ENCODE measurements around the gene DPH6.
"Not testable (repeated sequence)": the region's sequence is repeated elsewhere in the genome, so short reads cannot be mapped to it uniquely, and the experiment has no call there.

The DPH6 gene

DNA sequence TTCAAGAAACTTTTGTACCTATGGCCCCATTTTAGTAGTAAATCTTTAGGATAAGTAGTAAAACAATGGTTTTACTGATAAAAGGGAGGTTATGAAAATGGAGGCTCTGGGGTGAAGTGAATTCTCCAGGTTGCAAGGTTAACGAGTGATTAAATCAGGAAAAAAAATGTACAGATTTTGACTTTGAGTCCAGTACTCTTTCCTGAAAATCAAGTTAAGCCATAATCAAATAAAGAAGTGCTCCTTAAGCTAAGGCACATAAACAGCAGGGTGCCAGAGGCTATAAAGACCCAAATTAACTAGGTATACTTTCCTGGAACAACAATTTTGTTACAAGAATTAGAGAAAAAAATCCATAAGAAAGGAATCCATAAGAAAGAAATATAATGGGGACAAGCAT, 114.7 kb downstream of the DPH6 start:
- DNase-seq, result no peak

DNA sequence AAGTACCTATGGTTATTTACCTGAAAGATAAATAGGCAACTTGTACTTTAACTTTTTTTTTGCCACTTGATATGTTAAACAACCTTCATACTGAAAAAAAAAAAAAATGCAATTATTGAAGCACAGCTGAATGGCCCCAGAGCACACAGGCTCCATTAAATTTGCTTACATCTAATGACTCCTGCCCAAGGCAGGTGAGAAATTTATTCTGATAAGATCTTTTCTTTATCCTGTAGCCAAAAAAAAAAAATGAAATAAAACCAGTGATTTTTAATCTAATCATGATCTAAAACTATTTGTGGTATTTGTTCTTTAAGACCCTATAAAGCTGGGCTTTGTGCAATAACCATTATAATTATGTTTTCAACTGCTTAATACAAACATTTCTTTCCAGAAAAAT, 115.7 kb downstream of the DPH6 start:
- DNase-seq, result no peak

DNA sequence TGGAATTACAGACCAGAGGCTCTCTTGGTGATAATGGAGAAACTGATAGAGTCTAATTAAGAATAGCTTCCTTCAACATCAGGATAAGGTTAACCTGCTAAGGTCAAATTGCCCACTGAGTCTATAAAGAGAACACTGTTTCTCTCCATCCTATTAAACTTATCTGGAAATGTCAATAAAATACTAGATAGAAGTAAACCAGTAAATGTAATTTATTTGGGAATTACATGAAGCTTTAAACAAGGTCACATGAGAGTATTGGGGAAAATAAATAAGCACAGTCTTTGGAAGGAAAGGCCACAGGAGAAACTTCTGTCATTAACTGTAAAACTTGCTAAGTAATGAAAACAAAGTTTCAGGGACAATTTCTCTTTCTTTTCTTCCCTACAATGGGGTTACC, 118.5 kb downstream of the DPH6 start:
- no peak for DNase-seq

DNA sequence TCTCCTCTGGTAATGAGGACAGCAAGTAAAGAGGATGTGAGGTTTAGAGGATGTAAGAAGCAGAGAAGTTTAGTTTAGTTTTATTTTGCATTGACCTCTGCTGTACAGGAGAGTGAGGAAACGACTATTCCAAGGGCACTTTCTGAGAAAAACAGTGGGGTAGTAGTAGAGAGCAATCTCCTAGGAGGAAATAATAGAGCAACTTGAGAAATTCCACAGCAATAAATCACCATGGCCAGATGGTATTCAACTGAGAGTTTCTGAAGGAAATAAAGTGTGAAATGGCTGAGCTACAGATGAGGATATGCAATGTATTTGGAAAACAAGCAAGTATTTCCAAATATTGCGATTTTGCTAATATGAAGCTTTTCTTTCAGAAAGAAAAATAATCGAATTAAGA, 118.9 kb downstream of the DPH6 start:
- no peak for DNase-seq

DNA sequence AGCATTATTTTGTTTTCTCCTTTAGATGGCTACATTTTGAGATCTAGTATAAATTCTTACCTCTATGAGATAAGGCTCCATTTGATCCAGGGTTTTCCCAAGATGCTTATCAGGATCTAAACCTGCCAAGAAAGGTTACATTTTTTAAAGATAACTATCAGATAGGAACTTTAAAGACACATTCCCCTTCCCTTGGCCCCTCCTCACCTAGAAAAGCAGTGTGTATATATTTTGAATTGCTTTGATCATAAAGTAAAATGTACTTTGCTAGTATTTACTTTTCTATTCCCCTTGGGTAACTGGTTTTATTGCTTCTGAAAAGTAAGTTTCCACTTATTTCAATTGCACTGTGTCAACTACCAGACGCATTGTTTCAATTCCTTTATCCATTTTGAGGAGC, 135.2 kb downstream of the DPH6 start:
- DNase-seq, result no peak

DNA sequence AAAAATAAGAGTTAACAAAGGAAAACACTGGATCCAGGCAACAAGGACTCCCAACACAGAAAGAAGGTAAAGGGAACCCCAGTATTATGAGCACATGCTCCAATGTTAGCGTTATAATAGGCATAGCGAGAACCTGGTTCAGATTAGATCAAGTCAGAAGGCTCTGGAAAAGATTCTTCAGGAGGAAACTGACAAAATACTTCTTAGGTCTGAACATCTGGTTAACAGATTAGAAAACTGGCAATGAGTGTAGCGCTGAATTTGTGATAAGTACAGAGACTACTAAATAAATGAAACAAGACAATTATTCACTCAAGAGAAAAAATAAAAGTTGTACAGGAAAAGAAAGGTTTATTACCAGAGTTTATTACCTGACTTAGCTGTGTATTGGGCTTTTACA, 146.1 kb downstream of the DPH6 start:
- DNase-seq, result no peak

DNA sequence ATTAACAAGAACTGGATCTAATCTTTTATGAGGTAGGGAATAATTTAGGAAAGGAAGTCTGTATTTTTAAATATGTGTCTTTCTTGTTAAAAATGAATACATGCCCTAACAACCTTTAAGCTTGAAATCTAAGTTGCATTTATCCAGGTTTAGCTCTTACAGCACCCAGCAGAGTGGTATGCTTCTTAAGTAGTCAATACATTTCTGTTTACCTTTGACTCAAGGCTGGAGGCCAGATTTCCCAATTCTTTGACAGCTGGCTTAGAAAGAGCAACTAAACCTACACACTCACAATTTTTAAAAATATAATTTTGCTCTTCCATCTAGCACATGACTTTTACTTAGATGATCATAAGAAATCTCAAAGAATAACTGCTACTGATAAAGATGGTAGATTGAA, 148.9 kb downstream of the DPH6 start:
- no peak for DNase-seq

DNA sequence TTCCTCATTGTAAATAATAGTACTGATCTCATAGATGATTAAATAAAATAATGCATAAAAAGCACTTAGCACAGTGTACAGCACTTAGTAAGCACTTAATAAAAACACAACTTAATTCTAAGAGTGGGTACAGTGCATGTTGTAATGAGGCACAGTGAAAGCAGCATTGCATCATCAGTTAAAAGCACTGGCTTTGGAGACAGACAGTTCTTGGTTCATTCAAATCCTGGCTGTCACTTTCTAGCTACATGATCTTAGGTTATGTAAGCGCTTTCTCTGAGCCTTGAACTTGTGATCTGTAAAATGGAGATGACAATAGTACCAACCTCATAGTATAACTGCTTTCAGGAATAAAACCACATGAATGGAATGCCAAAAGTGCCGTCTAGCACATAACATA, 151.5 kb downstream of the DPH6 start:
- DNase-seq, result no peak

DNA sequence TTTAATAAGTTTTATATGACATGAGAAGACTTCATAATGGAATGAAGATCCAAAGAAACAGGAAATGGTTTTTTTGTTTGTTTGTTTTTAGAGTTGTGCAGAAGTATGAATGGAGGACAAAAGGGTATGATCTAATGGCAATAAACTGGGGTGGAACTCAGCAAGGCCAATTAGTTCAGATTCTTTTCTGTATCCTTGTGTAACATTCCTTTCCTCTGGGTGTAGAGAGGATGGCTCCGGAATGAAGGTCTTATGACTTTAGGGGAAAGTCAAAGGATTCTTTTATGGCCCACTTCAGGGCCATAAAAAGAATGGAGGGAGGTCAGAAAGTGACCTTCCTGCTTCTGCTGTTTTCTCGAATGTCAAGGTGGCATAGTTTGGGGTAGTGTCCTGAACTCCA, 152.6 kb downstream of the DPH6 start:
- DNase-seq, result no peak

DNA sequence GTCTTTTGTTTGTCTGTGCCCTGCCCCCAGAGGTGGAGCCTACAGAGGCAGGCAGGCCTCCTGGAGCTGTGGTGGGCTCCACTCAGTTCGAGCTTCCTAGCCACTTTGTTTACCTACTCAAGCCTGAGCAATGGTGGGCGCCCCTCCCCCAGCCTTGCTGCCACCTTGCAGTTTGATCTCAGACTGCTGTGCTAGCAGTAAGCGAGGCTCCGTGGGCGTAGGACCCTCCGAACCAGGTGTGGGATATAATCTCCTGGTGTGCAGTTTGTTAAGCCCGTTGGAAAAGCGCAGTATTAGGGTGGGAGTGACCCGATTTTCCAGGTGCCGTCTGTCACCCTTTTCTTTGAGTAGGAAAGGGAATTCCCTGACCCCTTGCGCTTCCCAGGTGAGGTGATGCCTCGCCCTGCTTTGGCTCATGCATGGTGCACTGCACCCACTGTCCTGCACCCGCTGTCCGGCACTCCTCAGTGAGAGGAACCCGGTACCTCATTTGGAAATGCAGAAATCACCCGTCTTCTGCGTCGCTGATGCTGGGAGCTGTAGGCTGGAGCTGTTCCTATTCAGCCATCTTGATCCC, 154.5 kb downstream of the DPH6 start:
- not testable (repeated sequence) for DNase-seq

DNA sequence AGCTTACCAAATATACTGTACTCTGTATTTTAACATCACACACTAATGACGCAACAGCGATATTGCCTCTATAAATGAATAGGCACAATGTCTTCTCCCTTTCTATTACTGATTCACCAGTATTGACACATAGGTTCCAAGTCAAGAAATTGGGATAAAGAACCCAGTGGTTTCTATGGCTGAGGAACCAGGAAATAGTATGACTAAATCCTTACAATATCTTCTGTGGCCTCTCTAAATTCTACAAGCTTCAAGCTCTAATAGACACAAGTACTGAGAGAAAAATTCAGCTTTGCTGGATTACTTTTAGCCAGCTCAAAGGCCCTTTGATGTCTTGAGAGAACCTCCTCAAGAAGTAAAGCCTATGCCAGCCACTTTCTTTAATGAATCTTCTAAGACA, 162.5 kb downstream of the DPH6 start:
- no peak for DNase-seq

DNA sequence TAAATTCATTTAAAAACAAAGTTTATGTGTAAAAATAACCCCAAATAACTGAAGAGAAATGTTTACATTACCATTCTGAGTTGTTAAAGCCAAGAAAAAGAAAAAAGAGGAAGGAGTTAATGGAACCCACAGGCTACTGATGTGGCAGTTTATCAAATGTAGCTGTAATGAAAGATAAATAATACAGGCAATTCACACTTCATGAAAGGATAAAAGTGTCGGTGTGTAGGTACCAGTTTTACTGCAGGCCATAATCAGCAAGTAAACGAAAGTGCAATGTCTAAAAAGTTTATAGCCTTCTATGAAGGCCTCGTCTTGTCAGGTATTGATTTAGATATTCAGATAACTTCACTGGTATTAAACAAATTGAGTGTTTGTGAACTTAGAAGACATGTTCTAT, 164.6 kb downstream of the DPH6 start:
- DNase-seq, result no peak

DNA sequence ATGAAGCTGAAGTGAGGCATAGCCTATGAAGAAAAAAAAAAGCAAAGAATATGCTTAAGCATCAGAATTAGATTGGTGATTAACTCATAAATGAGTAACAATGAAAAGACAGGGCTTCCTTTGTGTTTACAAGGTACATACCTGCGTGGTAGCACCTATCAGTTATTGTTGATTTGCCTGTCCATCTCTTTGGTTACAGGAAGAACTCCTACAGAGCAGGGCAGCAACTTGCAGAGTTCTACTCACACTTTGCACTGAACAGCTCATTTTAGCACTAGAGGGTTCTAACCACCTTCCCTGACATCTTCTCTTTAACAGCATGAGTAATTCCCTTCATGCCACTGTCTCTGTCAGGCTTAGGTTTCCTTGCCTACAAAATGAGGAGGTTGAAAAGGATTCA, 166.0 kb downstream of the DPH6 start:
- DNase-seq, result no peak

DNA sequence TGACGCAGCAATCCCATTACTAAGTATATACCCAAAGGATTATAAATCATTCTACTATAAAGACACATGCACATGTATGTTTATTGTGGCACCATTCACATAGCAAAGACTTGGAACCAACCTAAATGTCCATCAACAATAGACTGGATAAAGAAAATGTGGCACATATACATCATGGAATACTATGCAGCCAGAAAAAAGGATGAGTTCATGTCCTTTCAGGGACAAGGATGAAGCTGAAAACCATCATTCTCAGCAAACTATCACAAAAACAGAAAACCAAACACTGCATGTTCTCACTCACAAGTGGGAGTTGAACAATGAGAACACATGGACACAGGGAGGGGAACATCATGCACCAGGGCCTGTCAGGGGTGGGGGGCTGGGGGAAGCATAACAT, 167.5 kb downstream of the DPH6 start:
- DNase-seq, result not testable (repeated sequence)

DNA sequence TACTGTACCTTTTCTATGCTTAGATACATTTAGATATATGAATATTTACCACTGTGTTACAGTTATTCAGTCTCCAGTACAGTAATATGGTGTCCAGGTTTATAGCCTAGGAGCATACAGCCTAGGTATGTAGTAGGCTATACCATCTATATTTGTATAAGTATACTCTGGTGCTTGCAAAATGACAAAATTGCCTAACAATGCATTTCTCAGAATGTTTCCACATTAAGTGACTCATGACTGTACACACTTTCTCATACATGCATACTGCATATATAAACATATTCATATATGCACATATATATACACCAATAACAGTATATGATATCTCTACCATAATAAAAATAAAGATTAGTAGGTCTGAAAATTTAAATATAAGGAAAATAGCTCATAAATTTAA, 169.3 kb downstream of the DPH6 start:
- no peak for DNase-seq

DNA sequence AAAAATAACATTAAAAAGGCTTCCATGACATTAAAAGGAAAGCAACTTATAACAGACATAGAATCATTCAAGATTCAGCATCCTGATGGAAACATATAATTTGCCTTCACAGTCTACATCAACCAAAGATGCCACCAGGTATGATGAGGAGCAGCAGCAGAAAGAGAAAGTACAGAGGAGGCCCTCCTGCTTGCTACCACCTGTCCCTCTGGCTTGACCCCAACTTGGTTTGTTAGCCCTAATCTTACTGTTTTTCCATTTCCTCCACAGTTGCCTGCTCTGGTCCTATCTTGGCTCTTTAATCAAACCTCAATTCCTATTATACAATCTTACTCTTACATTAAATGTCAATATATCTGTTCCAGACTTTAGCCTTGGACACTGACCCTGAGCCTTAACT, 171.3 kb downstream of the DPH6 start:
- no peak for DNase-seq

DNA sequence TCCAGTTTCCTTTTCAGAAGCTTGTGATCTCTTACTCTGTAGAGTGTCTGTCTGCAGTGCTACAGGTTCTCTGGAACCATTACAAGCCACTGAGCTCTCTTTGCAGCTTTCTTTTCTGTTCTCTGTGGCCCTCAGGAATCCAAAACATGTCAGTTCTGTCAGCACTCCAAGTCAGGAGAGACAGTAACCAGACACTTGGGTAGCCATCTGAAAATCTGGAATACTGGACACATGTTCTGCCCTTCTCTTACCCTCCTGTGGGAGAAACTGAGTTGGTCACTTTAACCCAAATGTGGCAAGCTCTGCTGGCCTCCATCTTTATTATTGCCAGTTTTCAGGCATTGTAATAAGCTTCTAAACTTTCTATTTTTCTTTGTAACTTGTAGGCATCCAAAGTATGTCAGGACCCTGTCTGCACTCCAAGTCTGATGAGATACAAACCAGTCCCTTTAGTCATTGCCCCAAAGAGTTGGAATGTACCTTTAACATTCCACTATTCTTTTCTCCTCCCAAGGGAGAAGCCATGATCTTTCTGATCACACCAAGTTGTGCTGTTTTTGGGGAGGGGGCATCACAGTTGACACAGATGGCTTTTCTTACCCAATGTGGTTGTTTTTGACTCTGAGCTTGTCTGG, 183.7 kb downstream of the DPH6 start:
- DNase-seq, result no peak

DNA sequence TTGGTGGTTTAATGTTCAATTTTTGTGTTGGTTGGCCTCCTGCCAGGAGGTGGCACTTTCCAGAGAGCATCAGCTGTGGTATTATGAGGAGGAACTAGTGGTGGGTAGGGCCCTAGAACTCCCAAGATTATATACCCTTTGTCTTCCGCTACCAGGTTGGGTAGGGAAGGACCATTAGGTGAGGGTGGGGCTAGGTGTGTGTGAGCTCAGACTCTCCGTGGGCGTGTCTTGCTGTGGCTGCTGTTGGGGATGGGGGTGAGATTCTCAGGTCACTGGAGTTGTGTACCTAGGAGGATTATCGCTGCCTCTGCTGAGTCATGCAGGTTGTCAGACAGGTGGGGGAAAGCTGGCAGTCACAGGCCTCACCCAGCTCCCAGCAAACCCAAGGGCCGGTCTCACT, 187.1 kb downstream of the DPH6 start:
- no peak for DNase-seq

DNA sequence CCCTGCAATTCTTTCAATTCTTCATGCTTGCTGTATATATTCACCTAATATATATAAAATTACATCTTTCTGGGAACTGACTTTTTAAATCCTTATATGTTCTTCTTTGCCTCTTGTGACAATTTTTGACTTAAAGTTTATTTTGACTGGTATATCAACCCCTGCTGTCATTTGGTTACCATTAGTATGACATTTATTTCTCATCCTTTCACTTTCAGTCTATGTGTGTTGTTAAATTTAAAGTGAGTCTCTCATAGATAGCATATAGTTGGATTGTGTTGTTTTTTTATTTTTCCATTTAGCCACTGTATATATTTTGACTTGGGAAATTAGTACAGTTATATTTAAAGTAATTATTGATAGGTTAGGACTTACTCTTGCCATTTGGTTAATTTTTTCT, 194.9 kb downstream of the DPH6 start:
- no peak for DNase-seq

DNA sequence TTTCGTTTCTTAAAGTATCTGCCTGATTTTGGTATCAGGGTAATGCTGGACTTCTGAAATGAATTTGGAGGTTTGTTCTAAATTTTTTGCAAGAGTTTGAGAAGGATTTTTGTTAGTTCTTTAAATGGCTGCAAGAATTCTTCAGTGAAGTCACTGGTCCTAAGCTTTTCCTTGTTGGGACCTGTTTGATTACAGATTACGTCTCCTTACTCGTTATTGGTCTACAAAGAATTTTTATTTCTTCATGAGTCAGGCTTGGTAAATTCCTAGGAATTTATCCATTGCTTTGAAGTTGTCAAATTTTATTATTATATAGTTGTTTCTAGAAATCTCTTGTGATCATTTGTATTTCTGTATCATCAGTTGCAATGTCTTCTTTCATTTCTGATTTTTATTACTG, 196.0 kb downstream of the DPH6 start:
- DNase-seq, result no peak

DNA sequence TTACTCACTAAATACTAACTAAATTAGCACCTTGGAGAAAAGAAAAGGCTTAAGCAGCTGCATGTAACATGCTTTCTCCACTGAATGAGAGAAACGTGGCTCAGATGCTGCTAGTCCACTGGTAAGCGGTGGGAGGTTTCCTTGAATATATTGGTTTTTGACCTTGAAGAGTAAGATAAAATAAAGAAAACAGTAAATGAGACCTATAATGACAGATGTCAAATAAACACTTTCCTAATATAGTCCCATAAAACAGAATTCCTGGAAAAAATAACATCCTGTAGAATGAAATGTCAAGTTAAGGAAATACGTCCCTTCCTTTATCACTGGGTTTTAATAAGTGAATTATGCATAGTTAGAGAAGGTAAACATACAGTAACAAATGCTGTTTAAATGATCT, 215.0 kb downstream of the DPH6 start:
- DNase-seq, result no peak

DNA sequence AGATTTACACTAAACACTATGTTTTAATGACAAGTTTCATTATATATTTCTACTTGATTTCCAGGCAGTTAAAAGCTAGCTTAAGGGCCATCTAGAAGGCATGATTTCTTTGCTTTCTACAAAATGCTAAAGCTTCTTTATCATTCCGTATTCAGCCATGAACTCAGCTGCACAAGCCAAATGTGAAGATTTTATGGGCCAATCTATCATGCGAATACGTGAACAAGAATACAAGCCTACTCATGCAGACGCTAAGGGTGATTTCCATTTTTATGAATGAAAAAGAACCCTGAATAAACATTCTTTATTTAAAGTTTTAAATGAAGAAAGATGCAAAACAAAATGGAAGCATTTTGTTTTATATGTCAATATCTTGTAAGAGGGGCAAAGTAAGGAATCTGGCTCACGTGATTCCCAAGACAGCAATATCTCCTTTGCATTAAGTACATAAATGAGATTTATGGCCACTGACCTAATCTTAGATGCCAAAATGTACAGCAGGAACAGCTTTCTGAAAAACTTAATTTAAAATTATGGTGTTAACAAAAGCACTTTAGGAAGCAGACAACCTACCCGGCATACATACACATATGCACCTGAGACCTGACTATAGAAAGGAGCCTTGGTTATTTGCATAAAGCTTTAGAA, 215.8 kb downstream of the DPH6 start:
- no peak for DNase-seq

DNA sequence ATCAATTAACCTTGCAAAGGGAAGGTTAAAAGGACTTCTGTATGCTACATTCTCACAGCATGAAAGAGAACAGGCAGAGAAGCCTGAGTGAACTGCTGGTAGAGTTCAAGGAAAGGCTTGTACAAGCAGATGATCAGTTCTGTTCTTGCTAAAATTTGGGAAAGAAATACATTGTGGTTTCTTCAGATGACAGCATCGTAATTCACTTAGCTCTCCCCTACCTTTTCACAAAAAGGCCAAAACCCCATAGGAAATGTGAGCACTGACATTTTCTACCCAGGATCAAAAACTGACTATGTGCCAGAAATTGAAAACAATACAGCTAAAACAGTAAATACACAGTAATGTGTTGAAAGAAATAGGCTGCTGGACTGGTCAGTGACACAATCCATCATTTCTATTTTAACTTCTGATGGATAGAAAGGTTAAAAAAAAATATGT, 216.4 kb downstream of the DPH6 start:
- DNase-seq, result no peak

DNA sequence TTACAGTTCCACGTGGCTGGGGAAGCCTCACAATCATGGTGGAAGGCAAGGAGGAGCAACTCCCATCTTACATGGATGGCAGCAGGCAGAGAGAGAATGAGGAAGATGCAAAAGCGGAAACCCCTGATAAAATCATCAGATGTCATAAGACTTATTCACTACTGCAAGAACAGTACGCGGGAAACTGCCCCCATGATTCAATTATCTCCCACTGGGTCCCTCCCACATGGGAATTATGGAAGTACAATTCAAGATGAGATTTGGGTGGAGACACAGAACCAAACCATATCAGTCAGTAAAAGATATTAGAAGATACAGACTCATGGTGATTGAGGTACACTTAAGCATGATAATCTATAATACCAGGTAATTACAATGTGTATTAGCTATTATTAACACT, 217.1 kb downstream of the DPH6 start:
- not testable (repeated sequence) for DNase-seq

DNA sequence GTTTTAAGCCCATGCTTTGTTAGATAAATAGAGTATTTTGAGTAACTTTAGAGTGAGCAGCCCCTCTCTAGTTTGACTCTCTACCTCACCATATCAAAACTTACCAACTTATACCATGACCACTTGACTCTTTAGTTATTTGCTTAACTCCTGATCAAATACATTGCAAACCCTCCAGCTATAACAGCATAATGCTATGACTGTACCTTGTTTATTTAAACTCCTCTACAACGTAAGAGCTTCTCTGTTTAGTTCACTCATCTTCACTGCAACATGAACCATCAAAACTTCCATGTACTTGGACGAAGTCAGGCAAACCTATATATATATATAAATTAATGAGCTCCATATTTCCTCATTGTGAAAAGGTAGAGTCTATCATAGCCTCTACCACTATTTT, 218.2 kb downstream of the DPH6 start:
- no peak for DNase-seq
